Stomach (tissue), 9 donors: ENCODE results near the gene AFMID. TPM values are rescaled to one million over a fixed set of nuclear protein-coding genes. Genes with fewer than 3 reads are reported as not detected.

Experiments
- DNase-seq, 2 donors: peaks; one replicate each; pipeline versions ENCODE4 v3.0.0 to v3.0.0-alpha.2; 2013 to 2019
- H3K27ac ChIP-seq, 5 donors: fragments of 200-600 bp in 4 of 5; sonication (generic) in 4 of 5; one replicate each; pipeline ENCODE4 v1.5.1; 2013 to 2019; ENCODE audit warnings: mild to moderate bottlenecking in 1 of 5, moderate library complexity in 1 of 5
- H3K27me3 ChIP-seq, 3 donors: fragments of 200-600 bp; sonication (generic); one replicate each; pipeline ENCODE4 v1.5.1; 2017 to 2019; ENCODE audit warnings: mixed run types in 1 of 3
- H3K36me3 ChIP-seq, 4 donors: fragments of 200-600 bp; sonication (generic); 1 replicate in 3 of 4; 2 replicates in 1 of 4; pipeline ENCODE4 v1.5.1; 2016 to 2019
- H3K4me1 ChIP-seq, 4 donors: fragments of 200-600 bp; sonication (generic); one replicate each; pipeline ENCODE4 v1.5.1; 2016 to 2019
- H3K4me3 ChIP-seq, 4 donors: fragments of 200-600 bp; sonication (generic) in 3 of 4; one replicate each; pipeline ENCODE4 v1.5.1; 2016 to 2019; ENCODE audit warnings: mild to moderate bottlenecking in 1 of 4
- H3K9me3 ChIP-seq, 4 donors: fragments of 200-600 bp; sonication (generic); one replicate each; pipeline ENCODE4 v1.5.1; 2016 to 2019
- EP300 ChIP-seq: sonication (generic); formaldehyde crosslinking; IDR thresholded peaks from one replicate; pipeline ENCODE4 v1.6.1; 2017; ENCODE audit warnings: antibody characterized with exemption
- POLR2A ChIP-seq, 4 donors: fragments of 450-650 bp; IDR thresholded peaks; one replicate each; pipeline ENCODE4 v1.6.1; 2016; ENCODE audit warnings: antibody characterized with exemption in 4 of 4, control low read depth in 2 of 4, mild to moderate bottlenecking in 1 of 4, moderate library complexity in 1 of 4
- POLR2AphosphoS5 ChIP-seq, 3 donors: sonication (generic); formaldehyde crosslinking; IDR thresholded peaks; one replicate each; pipeline ENCODE4 v1.6.1; 2016; ENCODE audit warnings: antibody characterized with exemption in 3 of 3
- WGBS, 5 donors: extraction: QIAGEN DNeasy Blood & Tissue Kit in 3 of 5; methylation state at CpG; one replicate each; pipeline versions ENCODE4 v1.1.5 to v1.1.7; 2013 to 2018; 5-methylcytosine and 5-hydroxymethylcytosine counted together
- intact Hi-C: fragments of 100-400 bp; cut with DNase I; formaldehyde crosslinking; loops from one replicate; pipeline ENCODE4 v1.15.1; 2023; ENCODE audit warnings: low total_unique reads
- polyA plus RNA-seq, 3 donors: library from polyadenylated mRNA; stranded (reverse); fragments of 200-250 nt; gene quantifications; one replicate each; pipeline ENCODE4 v1.2.3, GENCODE V29; 2013
- total RNA-seq, 5 donors: library from RNA; depleted of rRNA; stranded (reverse); fragments of >200 nt; gene quantifications; one replicate each; pipeline versions ENCODE4 v1.1.0 to v1.2.3, GENCODE V29; 2014 to 2016
- TF ChIP-seq, protein P1 (sequence below), 7 experiments: fragments of 450-650 bp in 4 of 7; fragments of 200-600 bp in 3 of 7; sonication (generic) in 3 of 7; IDR thresholded peaks; one replicate each; pipeline ENCODE4 v1.5.1; 2016 to 2019; ENCODE audit warnings: antibody characterized with exemption in 7 of 7, control low read depth in 2 of 7, mild to moderate bottlenecking in 1 of 7
- donor health status: healthy with polysubstance abuse.
- donor health status: Bipolar disorder and iron deficiency.
- donor health status: healthy.

AFMID gene
- total and polyA plus RNA-seq, 8 donors, result 25.7 to 189 (median 61.3) TPM

DNA sequence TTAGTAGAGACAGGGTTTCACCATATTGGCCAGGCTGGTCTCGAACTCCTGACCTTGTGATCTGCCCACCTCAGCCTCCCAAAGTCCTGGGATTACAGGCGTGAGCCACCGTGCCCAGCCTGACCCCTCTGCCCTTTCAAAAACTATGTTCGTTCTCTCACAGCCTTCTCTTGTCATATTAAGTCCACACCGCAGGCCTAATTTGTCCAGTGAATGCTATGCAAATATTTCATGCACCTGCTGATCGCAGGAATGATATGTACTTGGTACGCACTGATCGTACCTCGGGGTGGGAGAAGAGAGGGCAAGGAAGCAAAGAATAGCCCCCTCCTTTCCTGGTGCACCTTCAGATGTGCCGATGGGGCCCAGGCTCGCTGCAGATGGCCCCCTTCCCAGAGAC is 23.9 kb downstream of the AFMID start:
- Histone ChIP-seq H3K27me3 (no peaks in the 10 kb centered on the region), H3K27ac (peak overlapping the region in 2 of 5 donors; percentile 26 to 42), H3K4me3 (no peak overlapping the region), H3K9me3 (no peaks in the 10 kb centered on the region), H3K4me1 (peaks cover 6 to 21% (median 13%) of the 10 kb centered on the region in 4 donors), H3K36me3 (peaks cover 0 to 10% (median 5%) of the 10 kb centered on the region in 4 donors)
- DNase-seq, result no peak
- intact Hi-C loops, result no loop called here
- 37 to 66% (median 47%) methylated on average over 11 of the region's 11 CpGs for WGBS, 5 donors
- TF ChIP-seq, protein P1, sequence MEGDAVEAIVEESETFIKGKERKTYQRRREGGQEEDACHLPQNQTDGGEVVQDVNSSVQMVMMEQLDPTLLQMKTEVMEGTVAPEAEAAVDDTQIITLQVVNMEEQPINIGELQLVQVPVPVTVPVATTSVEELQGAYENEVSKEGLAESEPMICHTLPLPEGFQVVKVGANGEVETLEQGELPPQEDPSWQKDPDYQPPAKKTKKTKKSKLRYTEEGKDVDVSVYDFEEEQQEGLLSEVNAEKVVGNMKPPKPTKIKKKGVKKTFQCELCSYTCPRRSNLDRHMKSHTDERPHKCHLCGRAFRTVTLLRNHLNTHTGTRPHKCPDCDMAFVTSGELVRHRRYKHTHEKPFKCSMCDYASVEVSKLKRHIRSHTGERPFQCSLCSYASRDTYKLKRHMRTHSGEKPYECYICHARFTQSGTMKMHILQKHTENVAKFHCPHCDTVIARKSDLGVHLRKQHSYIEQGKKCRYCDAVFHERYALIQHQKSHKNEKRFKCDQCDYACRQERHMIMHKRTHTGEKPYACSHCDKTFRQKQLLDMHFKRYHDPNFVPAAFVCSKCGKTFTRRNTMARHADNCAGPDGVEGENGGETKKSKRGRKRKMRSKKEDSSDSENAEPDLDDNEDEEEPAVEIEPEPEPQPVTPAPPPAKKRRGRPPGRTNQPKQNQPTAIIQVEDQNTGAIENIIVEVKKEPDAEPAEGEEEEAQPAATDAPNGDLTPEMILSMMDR (IDR thresholded peaks at IDR 0.05), result no peak
- TF ChIP-seq POLR2AphosphoS5 (IDR thresholded peaks at IDR 0.05), result no peak
- no peak for TF ChIP-seq EP300
- no peak for TF ChIP-seq POLR2A (IDR thresholded peaks at IDR 0.05)

DNA sequence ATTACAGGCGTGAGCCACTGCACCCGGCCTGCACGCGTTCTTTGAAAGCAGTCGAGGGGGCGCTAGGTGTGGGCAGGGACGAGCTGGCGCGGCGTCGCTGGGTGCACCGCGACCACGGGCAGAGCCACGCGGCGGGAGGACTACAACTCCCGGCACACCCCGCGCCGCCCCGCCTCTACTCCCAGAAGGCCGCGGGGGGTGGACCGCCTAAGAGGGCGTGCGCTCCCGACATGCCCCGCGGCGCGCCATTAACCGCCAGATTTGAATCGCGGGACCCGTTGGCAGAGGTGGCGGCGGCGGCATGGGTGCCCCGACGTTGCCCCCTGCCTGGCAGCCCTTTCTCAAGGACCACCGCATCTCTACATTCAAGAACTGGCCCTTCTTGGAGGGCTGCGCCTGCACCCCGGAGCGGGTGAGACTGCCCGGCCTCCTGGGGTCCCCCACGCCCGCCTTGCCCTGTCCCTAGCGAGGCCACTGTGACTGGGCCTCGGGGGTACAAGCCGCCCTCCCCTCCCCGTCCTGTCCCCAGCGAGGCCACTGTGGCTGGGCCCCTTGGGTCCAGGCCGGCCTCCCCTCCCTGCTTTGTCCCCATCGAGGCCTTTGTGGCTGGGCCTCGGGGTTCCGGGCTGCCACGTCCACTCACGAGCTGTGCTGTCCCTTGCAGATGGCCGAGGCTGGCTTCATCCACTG is 27.0 kb downstream of the AFMID start, which contains the start of gene BIRC5:
BIRC5 (plus strand) TSS at position 238 of the 690 bp plus-strand sequence; CDS start at position 302, 64 bp downstream.
- peak; percentile 91 to 96 for DNase-seq
- Histone ChIP-seq H3K4me1 (peaks cover 6 to 21% (median 13%) of the 10 kb centered on the region in 4 donors), H3K27me3 (no peaks in the 10 kb centered on the region), H3K9me3 (no peaks in the 10 kb centered on the region), H3K36me3 (no peaks in the 10 kb centered on the region), H3K4me3 (peak within 1 kb of the TSS; percentile 40 to 71 (median 50)), H3K27ac (peak within 1 kb of the TSS in 3 of 5 donors; percentile 9 to 60 (median 30))
- WGBS, 5 donors, result 0 to 2% (median 1%) methylated on average over 8 to 60 of the region's 60 CpGs
- TF ChIP-seq, protein P1 (IDR thresholded peaks at IDR 0.05), result no peak
- peak in 2 of 3 donors; percentile 36 to 72 for TF ChIP-seq POLR2AphosphoS5 (IDR thresholded peaks at IDR 0.05)
- intact Hi-C loops, result no loop called here

DNA sequence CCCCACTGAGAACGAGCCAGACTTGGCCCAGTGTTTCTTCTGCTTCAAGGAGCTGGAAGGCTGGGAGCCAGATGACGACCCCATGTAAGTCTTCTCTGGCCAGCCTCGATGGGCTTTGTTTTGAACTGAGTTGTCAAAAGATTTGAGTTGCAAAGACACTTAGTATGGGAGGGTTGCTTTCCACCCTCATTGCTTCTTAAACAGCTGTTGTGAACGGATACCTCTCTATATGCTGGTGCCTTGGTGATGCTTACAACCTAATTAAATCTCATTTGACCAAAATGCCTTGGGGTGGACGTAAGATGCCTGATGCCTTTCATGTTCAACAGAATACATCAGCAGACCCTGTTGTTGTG is 27.5 kb downstream of the AFMID start:
- DNase-seq, result no peak
- Histone ChIP-seq H3K9me3 (no peaks in the 10 kb centered on the region), H3K27me3 (no peaks in the 10 kb centered on the region), H3K4me1 (peaks cover 6 to 21% (median 13%) of the 10 kb centered on the region in 4 donors), H3K27ac (peak overlapping the region in 2 of 5 donors; percentile 9 to 60), H3K36me3 (no peaks in the 10 kb centered on the region), H3K4me3 (peak overlapping the region; percentile 40 to 71 (median 50))
- TF ChIP-seq, protein P1 (IDR thresholded peaks at IDR 0.05), result no peak
- TF ChIP-seq EP300 (no peak), POLR2AphosphoS5 (IDR thresholded peaks at IDR 0.05) (no peak), POLR2A (IDR thresholded peaks at IDR 0.05) (no peak)
- 8 to 19% (median 9%) methylated on average over 5 of the region's 5 CpGs for WGBS, 5 donors
- intact Hi-C loops, result no loop called here

DNA sequence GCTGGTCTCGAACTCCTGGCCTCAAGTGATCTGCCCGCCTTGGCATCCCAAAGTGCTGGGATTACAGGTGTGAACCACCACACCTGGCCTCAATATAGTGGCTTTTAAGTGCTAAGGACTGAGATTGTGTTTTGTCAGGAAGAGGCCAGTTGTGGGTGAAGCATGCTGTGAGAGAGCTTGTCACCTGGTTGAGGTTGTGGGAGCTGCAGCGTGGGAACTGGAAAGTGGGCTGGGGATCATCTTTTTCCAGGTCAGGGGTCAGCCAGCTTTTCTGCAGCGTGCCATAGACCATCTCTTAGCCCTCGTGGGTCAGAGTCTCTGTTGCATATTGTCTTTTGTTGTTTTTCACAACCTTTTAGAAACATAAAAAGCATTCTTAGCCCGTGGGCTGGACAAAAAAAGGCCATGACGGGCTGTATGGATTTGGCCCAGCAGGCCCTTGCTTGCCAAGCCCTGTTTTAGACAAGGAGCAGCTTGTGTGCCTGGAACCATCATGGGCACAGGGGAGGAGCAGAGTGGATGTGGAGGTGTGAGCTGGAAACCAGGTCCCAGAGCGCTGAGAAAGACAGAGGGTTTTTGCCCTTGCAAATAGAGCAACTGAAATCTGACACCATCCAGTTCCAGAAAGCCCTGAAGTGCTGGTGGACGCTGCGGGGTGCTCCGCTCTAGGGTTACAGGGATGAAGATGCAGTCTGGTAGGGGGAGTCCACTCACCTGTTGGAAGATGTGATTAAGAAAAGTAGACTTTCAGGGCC is 32.4 kb downstream of the AFMID start:
- no peak overlapping the region for H3K4me3 ChIP-seq
- intact Hi-C loops, result no loop called here
- DNase-seq, result no peak
- 81 to 93% (median 91%) methylated on average over 11 of the region's 11 CpGs for WGBS, 5 donors
- H3K36me3 ChIP-seq, result peaks cover 0 to 10% (median 0%) of the 10 kb centered on the region in 4 donors
- no peaks in the 10 kb centered on the region for H3K9me3 ChIP-seq
- H3K27ac ChIP-seq, result no peak overlapping the region
- TF ChIP-seq, protein P1 (IDR thresholded peaks at IDR 0.05), result no peak
- TF ChIP-seq POLR2A (IDR thresholded peaks at IDR 0.05), result no peak
- no peak for TF ChIP-seq POLR2AphosphoS5 (IDR thresholded peaks at IDR 0.05)
- no peak for TF ChIP-seq EP300
- no peaks in the 10 kb centered on the region for H3K27me3 ChIP-seq
- peaks cover under 1 to 3% (median 1%) of the 10 kb centered on the region in 4 donors for H3K4me1 ChIP-seq
